Measurements from ENCODE around the gene CLEC4C. TPM values are rescaled to one million over a fixed set of nuclear protein-coding genes. Genes with fewer than 3 reads are reported as not detected.
A peak's percentile ranks its signal among the peaks of the same experiment; 100 is the strongest.

CLEC4C gene
- total and polyA plus RNA-seq, 10 donors, result 0.26 to 4.3 (median 1.3) TPM; not detected in 4

DNA sequence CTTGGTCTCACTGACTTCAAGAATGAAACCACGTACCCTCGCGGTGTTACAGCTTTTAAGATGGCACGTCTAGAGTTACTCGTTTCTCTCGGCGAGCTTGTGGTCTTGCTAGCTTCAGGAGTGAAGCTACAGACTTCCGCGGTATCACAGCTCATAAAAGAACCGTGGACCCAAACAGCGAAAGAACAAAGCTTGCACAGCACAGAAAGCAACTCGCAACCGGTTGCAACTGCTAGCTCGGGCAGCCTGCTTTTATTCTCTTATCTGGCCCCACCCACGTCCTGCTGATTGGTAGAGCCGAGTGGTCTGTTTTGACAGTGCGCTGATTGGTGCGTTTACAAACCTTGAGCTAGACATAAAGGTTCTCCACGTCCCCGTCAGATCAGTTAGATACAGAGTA, 4.2 kb upstream of the CLEC4C start:
- Histone ChIP-seq H3K27ac (no peak overlapping the region), H3K4me3 (peak overlapping the region in 1 of 8 donors; percentile 5), H3K9me3 (no peaks in the 10 kb centered on the region), H3K27me3 (replicated peaks in 1 of 7) (peaks cover 0 to 7% (median 0%) of the 10 kb centered on the region in 7 donors), H3K4me1 (peaks cover 0 to 32% (median 2%) of the 10 kb centered on the region in 6 donors), H3K36me3 (no peaks in the 10 kb centered on the region)
- DNase-seq, result no peak
- TF ChIP-seq POLR2A (IDR thresholded peaks at IDR 0.05), result no peak
- TF ChIP-seq, protein P1, sequence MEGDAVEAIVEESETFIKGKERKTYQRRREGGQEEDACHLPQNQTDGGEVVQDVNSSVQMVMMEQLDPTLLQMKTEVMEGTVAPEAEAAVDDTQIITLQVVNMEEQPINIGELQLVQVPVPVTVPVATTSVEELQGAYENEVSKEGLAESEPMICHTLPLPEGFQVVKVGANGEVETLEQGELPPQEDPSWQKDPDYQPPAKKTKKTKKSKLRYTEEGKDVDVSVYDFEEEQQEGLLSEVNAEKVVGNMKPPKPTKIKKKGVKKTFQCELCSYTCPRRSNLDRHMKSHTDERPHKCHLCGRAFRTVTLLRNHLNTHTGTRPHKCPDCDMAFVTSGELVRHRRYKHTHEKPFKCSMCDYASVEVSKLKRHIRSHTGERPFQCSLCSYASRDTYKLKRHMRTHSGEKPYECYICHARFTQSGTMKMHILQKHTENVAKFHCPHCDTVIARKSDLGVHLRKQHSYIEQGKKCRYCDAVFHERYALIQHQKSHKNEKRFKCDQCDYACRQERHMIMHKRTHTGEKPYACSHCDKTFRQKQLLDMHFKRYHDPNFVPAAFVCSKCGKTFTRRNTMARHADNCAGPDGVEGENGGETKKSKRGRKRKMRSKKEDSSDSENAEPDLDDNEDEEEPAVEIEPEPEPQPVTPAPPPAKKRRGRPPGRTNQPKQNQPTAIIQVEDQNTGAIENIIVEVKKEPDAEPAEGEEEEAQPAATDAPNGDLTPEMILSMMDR (IDR thresholded peaks at IDR 0.05 in 8 of 11, conservative IDR thresholded peaks at IDR 0.05 in 3 of 11), result no peak
- 84 to 92% (median 90%) methylated on average over 20 of the region's 20 CpGs for WGBS, 5 donors
- intact Hi-C loops (cut with DNase I; ENCODE audit: low total_unique reads), result no loop called here

DNA sequence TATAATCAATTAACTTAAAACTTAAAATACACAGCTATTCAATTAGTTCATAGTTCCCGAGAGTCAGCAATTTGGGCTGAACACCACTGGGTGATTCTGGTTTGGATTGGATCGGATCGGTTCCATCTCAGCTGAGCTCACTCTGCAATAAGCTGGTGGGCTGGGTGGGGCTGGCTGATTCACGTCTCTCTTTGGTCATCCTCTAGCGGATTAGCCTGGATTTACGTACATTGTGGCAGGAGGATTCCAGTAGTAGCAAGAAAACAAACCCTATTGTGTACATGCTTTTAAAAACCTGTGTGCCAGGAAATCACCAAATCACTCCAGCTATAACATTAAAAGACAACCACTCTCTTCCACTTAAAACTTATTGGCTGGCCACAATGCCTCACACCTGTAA, 3.2 kb upstream of the CLEC4C start:
- intact Hi-C loops (cut with DNase I; ENCODE audit: low total_unique reads), result no loop called here
- WGBS, 5 donors, result 83 to 96% (median 93%) methylated on average over 6 of the region's 6 CpGs
- TF ChIP-seq POLR2A (IDR thresholded peaks at IDR 0.05) (no peak), POLR2AphosphoS5 (IDR thresholded peaks at IDR 0.05) (no peak)
- TF ChIP-seq, protein P1 (IDR thresholded peaks at IDR 0.05 in 8 of 11, conservative IDR thresholded peaks at IDR 0.05 in 3 of 11), result no peak
- peak; percentile 19 for DNase-seq
- Histone ChIP-seq H3K27ac (no peak overlapping the region), H3K36me3 (no peaks in the 10 kb centered on the region), H3K4me1 (peaks cover 0 to 24% (median under 1%) of the 10 kb centered on the region in 6 donors), H3K4me3 (no peak overlapping the region), H3K9me3 (no peaks in the 10 kb centered on the region), H3K27me3 (replicated peaks in 1 of 7) (peaks cover 0 to 7% (median 0%) of the 10 kb centered on the region in 7 donors)

DNA sequence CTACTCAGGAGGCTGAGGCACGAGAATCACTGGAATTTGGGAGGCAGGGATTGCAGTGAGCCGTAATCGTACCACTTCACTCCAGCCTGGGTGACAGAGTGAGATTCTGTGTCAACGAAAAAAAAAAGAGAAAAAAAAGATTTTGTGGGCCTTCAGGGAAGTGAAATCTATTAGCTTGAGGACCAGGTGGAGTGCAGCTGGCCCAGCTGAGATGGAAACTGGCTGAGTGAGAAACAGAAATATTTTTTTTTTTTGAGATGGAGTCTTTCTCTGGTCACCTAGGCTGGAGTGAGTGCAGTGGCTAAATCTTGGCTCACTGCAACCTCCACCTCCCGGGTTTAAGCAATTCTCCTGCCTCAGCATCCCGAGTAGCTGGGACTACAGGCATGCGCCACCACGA, 2.3 kb upstream of the CLEC4C start:
- Histone ChIP-seq H3K9me3 (no peaks in the 10 kb centered on the region), H3K4me3 (no peak overlapping the region), H3K27ac (no peak overlapping the region), H3K36me3 (no peaks in the 10 kb centered on the region), H3K4me1 (peaks cover 0 to 20% (median 0%) of the 10 kb centered on the region in 6 donors), H3K27me3 (replicated peaks in 1 of 7) (peaks cover 0 to 7% (median 0%) of the 10 kb centered on the region in 7 donors)
- 75 to 88% (median 80%) methylated on average over 8 of the region's 8 CpGs for WGBS, 5 donors
- intact Hi-C loops (cut with DNase I; ENCODE audit: low total_unique reads), result no loop called here
- TF ChIP-seq, protein P1 (IDR thresholded peaks at IDR 0.05 in 8 of 11, conservative IDR thresholded peaks at IDR 0.05 in 3 of 11), result no peak
- no peak for TF ChIP-seq POLR2AphosphoS5 (IDR thresholded peaks at IDR 0.05)
- TF ChIP-seq POLR2A (IDR thresholded peaks at IDR 0.05), result no peak
- DNase-seq, result no peak

- whole genome bisulfite sequencing, 5 donors, result 43 to 74% (median 58%) methylated on average over 4 of the region's 4 CpGs
- TF ChIP-seq POLR2A (IDR thresholded peaks at IDR 0.05) (no peak), POLR2AphosphoS5 (IDR thresholded peaks at IDR 0.05) (no peak)
- TF ChIP-seq, protein P1 (IDR thresholded peaks at IDR 0.05 in 8 of 11, conservative IDR thresholded peaks at IDR 0.05 in 3 of 11), result no peak
- H3K4me1 ChIP-seq, result peaks cover 0 to 16% (median 0%) of the 10 kb centered on the region in 6 donors
- intact Hi-C loops (cut with DNase I; ENCODE audit: low total_unique reads), result no loop called here
- H3K9me3 ChIP-seq, result peaks cover 0 to 2% (median 0%) of the 10 kb centered on the region in 8 donors
- no peak overlapping the region for H3K27ac ChIP-seq
- H3K36me3 ChIP-seq, result no peaks in the 10 kb centered on the region
- H3K4me3 ChIP-seq, result no peak overlapping the region
- peaks cover 0 to 7% (median 0%) of the 10 kb centered on the region in 7 donors for H3K27me3 ChIP-seq (replicated peaks in 1 of 7)
- DNase-seq, result no peak
Measured at GRCh38 chr12:7748852-7749251, 1.7 kb upstream of the CLEC4C start.
